HG03175 (cell line): ENCODE data around the gene AGAP3.

Source experiments
- ATAC-seq: cut with Tn5 transposase; IDR thresholded peaks from one replicate; pipeline ENCODE4 v1.9.1; 2021; ENCODE audit warnings: mild to moderate bottlenecking, moderate library complexity; ENCODE audit not compliant: unreplicated experiment

AGAP3 gene

DNA sequence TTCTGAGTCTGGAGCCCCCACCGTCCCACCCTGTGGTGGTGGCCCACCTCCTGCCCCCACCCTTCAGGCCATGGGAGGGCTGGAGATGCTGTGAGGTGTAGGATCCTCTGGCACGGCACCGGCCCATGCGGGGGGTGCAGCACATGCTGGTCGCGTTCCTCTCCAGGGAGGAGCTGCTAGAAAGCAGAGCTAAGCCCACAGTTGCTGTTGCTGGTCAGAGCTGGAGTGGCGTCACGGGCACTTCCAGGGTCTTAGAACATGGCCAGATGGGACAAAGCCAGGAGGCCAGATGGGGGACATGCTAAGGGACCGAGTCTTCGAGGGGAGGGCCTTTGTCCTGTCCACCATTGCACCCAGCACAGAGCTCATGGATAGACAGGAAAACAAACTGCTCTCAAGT lies 21.6 kb downstream of the AGAP3 start:
- no peak for ATAC-seq

DNA sequence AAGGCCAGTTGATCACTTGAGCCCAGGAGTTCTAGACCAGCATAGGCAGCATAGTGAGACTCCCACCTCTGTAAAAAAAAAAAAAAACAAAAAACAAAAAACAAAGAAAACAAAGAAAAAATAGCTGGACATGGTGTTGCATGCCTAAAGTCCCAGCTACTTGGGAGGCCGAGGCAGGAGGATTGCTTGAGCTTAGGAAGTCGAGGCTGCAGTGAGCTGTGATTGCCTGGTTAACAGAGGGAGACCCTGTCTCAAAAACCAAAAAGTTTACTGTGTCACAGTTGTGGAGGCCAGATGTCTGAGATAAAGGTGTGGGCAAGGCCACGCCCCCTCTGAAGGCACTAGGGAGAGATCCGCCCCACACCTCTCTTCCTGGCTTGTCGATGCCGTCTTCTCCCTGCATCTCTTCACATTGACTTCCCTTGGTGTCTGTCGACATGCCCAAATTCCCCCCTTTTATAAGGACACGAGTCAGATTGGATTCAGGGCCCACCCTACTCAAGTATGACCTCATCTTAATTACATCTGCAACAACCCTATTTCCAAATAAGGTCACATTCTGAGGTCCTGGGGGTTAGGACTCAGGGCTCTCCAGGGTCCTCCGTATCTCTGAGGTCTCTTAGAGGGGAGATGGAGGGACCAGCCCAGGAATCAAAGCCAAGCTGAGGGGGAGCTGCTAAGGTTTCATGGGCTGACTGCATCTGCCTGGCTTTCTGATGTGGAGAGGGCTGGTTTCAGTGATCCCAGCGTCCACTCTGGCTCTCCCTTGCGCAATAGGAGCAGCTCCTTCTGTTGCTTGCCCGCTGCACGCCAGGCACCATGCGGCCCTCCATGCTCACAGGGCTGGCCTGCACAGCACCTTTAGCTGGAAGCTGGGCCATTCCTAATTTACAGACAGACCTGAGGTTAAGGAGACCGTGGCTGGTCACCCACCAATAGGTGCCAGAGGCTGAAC lies 23.1 kb downstream of the AGAP3 start:
- ATAC-seq = no peak

GRCh38 chr7:151110236-151110940 lies 24.1 kb downstream of the AGAP3 start:
- no peak for ATAC-seq

- ATAC-seq = peak; percentile 80
Measured at GRCh38 chr7:151110941-151111645, 24.8 kb downstream of the AGAP3 start.

- ATAC-seq = no peak
Measured at GRCh38 chr7:151113344-151114150, 27.3 kb downstream of the AGAP3 start.

DNA sequence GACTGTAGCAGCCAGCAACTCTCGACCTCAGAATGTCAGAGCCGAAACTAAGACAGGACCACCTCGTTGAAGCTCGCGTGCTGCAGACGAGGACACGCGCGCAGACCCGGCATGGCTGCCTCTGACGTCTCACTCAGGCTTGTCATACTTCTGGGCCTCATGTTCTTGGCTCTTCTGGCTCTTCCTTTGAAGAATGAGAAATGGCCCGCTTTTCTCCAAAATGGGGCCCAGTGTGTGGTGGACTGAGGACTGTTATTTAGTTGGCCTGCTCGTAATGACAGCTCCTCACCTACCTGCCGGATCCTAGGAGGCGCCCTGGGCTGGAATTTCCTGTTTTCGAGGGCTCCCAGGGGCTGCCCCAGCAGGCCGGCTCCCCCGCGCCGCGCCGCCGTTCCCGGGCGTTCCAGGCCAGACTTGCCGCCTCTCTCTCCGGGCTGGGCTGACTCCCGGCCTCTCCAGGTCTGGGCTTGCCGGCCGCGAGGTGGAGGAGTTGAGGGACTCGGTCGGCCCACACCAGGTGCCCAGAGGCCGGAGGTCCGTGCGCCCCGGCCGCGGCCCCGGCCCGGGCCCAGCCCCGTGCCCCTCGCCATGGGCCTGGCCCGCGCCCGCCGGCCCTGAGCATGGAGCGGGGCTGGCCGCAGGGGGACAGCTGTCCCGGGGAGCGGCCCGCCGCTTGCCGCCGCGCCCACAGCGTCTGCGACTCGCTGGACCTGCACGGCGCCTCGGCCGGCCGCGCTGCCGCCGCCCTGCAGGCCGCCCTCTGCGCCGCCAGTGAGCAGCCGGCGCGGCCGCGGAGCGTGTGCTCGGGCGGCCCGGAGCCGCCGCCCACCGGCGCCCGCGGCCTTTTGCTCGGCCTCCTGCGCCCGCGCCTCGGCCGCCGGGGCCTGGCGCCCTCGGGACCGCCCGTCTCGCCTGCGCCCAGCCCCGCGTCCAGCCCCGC lies 28.1 kb downstream of the AGAP3 start:
- ATAC-seq = no peak

- no peak for ATAC-seq
Measured at GRCh38 chr7:151115121-151115835, 29.0 kb downstream of the AGAP3 start.

- ATAC-seq = no peak
Measured at GRCh38 chr7:151115836-151116418, 29.7 kb downstream of the AGAP3 start.

- ATAC-seq = no peak
Measured at GRCh38 chr7:151116603-151117440, 30.5 kb downstream of the AGAP3 start.

DNA sequence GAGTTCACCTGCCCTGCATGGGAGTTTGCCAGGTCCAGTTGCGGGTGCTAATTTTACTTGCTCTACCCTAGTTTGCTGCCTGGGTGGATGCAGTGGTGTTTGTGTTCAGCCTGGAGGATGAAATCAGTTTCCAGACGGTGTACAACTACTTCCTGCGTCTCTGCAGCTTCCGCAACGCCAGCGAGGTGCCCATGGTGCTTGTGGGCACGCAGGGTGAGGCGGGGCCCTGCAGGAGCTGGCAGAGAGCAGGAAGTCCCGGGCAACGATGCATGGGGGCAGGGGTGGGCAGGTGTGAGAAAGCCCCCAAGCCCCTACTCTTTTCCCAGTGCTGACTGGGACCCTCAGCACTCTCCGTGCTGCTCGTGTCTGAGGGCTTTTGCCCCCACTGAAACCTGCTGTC lies 31.3 kb downstream of the AGAP3 start:
- no peak for ATAC-seq

DNA sequence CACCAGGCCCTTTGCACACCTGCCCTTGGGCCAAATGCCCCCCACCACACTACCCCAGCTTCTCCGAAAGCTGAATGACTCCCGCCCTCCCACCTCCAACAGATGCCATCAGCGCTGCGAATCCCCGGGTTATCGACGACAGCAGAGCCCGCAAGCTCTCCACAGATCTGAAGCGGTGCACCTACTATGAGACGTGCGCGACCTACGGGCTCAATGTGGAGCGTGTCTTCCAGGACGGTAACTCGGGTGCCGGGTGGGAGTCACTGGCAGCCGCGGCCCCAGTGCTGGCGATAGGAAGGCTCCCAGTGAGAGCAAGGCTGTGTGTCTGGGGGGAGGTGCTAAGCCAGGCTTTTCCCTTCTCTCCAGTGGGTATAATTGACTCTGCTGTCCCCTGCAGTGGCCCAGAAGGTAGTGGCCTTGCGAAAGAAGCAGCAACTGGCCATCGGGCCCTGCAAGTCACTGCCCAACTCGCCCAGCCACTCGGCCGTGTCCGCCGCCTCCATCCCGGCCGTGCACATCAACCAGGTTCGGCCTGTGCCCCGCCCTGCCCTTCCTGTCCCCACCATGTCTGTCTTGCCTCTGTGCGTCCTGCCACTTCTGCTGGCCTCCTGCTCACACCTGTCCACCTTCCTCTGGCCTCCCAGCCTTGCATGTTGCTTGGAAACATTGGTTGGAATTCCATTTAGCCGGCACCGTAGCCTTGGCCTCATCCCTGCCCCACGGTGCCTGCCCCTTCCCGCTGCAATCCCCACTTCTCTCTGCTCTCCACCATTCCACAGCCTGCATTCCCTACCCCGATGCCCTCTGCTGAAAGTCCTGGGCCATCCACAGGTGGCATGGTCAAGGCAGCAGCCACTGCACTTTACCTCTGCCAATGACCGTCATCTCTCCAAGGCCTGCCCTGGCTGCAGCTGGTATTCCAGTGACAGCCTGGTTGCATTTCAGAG lies 32.1 kb downstream of the AGAP3 start:
- ATAC-seq = no peak

DNA sequence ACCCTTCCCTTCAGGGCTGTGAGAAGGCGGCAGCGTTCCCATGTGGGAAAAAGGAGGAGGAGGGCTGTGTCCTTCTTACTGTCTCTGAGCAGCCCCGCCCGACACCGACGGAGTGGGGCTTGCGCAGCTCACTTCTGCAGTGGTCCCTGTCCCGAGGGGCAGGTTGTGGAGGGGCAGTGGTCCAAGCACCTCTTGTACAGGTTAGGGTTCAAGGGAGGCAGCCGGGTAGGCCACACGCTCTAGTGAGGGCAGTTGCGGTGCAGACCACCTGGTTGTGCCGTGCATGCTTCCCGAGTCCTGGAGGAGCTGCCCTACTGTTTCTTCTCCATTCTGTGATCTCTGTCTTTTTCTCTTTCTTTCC lies 32.8 kb downstream of the AGAP3 start:
- ATAC-seq = no peak

DNA sequence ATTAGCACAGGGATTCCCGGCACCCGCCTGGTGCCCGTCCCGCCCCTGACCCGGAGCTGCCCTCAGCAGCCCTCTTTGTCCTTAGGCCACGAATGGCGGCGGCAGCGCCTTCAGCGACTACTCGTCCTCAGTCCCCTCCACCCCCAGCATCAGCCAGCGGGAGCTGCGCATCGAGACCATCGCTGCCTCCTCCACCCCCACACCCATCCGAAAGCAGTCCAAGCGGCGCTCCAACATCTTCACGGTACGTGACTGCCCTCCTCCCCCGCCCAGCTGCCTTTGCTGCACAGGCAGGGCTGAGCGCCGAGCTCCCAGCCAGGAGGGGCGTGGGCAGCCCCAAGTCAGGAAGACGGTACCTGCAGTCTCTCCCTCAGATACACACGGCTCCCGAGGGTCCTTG lies 33.6 kb downstream of the AGAP3 start:
- ATAC-seq = no peak

DNA sequence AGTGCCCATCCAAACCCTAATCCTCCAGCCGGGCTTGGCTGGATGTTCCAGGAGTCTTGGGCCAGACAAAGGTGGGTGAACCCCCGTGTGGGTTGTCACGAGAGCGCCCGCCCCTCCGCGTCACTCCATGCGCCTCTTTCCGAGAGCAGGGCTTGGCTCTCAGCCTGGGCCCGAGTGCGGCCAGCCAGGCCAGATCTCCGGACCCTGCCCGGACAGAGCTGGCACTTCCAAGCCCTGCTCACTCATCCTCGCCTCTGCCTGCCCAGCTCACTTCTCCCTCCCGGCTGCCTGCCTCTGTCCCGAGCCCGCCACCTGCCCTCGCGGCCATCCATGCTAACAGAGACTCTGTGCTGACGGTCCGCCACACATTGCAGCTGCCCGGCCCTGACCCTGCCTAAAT lies 34.6 kb downstream of the AGAP3 start:
- no peak for ATAC-seq

GRCh38 chr7:151121380-151122170 lies 35.3 kb downstream of the AGAP3 start:
- ATAC-seq = no peak

GRCh38 chr7:151122276-151122675 lies 36.0 kb downstream of the AGAP3 start:
- no peak for ATAC-seq
